ENCODE measurements around the gene GDF15.
"Not testable (repeated sequence)": the region's sequence is repeated elsewhere in the genome, so short reads cannot be mapped to it uniquely, and the experiment has no call there.

GDF15 gene

DNA sequence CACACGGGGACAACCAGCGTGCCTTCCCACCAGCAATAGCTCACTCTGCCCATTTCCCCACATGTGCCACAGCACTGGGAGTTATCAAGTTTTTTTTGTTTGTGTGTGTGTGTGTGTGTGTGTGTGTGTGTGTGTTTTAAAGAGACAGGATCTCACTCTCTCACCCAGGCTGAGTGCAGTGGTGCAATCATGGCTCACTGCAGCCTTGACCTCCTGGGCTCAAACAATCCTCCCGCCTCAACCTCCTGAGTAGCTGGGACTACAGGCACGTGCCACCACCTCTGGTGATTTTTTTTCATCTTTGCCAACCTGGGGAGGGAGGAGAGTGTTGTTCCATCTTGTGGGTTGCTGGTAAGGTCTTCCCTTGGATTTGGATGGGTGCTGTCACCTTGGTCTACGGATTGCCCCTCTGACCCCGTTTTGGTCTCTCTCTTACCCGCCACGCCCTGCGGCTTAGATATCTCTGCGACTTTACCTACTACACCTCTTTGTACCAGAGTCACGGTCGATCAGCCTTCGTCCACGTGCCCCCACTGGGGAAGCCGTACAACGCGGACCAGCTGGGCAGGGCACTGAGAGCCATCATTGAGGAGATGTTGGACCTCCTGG is 22.9 kb upstream of the GDF15 start:
- H3K79me1 ChIP-seq (replicated peaks; ENCODE audit: low read length, poor library complexity, severe bottlenecking), result peaks cover 11% of the 10 kb centered on the region
- no peak overlapping the region for H2AFZ ChIP-seq (ENCODE audit: low read depth, low read length)
- H3K4me2 ChIP-seq (ENCODE audit: low read length, poor library complexity, severe bottlenecking), result no peak overlapping the region
- H3K4ac ChIP-seq (ENCODE audit: low read depth in 1 of 2, low read length in 2 of 2), result peak overlapping the region; percentile 31 to 89
- H3K18ac ChIP-seq (ENCODE audit: low read depth in 1 of 2, low read length in 2 of 2), result peak overlapping the region; percentile 93 to 95
- 98% methylated on average over 16 of the region's 17 CpGs for WGBS
- no peaks in the 10 kb centered on the region for H3K27me3 ChIP-seq (ENCODE audit: control insufficient read depth in 1 of 2, insufficient read depth in 1 of 2, low read length in 2 of 2)
- peak overlapping the region; percentile 41 for H2AK5ac ChIP-seq (ENCODE audit: low read length, severe bottlenecking)
- H3K4me3 ChIP-seq (ENCODE audit: insufficient read depth in 1 of 2, low read depth in 1 of 2, low read length in 2 of 2), result no peak overlapping the region
- H4K91ac ChIP-seq (ENCODE audit: low read length), result peak overlapping the region; percentile 47
- peak overlapping the region; percentile 96 for H2BK120ac ChIP-seq (ENCODE audit: low read depth, low read length)
- no peak overlapping the region for H3K9ac ChIP-seq (ENCODE audit: low read length)
- peaks cover 41 to 52% of the 10 kb centered on the region in 2 experiments for H3K36me3 ChIP-seq (ENCODE audit: control insufficient read depth in 1 of 2, insufficient read depth in 2 of 2, low read depth in 1 of 2, low read length in 2 of 2)
- peak overlapping the region; percentile 92 for H4K8ac ChIP-seq (ENCODE audit: low read length)
- H3K23ac ChIP-seq (ENCODE audit: low read length in 2 of 2), result peak overlapping the region in 1 of 2 experiments; percentile 72
- H3K14ac ChIP-seq (ENCODE audit: low read length in 2 of 2), result peak overlapping the region in 1 of 2 experiments; percentile 23
- no peak for DNase-seq
- H3K4me1 ChIP-seq (ENCODE audit: control insufficient read depth, insufficient read depth, low read depth, low read length), result peaks cover 16% of the 10 kb centered on the region
- H3K9me3 ChIP-seq (ENCODE audit: control insufficient read depth, low read length), result no peaks in the 10 kb centered on the region
- peak overlapping the region; percentile 63 to 99 for H2BK12ac ChIP-seq (ENCODE audit: low read length in 2 of 2)
- H3K27ac ChIP-seq (ENCODE audit: low read length, poor library complexity, severe bottlenecking), result peak overlapping the region; percentile 100
- no peak overlapping the region for H2BK5ac ChIP-seq (ENCODE audit: low read depth, low read length, poor library complexity, severe bottlenecking)
- H2BK15ac ChIP-seq (ENCODE audit: low read depth, poor library complexity, severe bottlenecking), result peak overlapping the region; percentile 44

DNA sequence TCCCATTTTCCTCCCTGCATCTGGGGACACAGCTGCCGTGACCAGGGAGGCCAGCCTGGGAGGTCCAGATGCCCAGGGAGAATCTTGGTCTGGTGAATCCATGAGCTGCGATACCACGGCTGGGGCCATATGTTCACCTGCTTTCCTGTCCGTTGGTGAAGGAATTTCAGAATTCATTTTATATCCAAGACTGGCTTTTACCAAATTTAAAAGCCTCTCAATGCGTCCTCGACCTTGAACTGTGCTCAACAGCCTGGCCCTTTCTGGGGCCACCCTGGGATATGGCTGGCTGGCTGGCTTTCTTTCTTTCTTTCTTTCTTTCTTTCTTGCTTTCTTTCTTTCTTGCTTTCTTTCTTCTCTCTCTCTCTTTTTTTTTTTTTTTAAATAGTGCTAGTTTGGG is 22.2 kb upstream of the GDF15 start:
- Histone ChIP-seq H3K4me3 (ENCODE audit: insufficient read depth in 1 of 2, low read depth in 1 of 2, low read length in 2 of 2) (no peak overlapping the region), H2BK12ac (ENCODE audit: low read length in 2 of 2) (peak overlapping the region; percentile 63 to 99), H3K14ac (ENCODE audit: low read length in 2 of 2) (no peak overlapping the region), H2BK5ac (ENCODE audit: low read depth, low read length, poor library complexity, severe bottlenecking) (peak overlapping the region; percentile 100), H2AFZ (ENCODE audit: low read depth, low read length) (no peak overlapping the region), H3K23ac (ENCODE audit: low read length in 2 of 2) (no peak overlapping the region), H3K27me3 (ENCODE audit: control insufficient read depth in 1 of 2, insufficient read depth in 1 of 2, low read length in 2 of 2) (no peaks in the 10 kb centered on the region), H3K4ac (ENCODE audit: low read depth in 1 of 2, low read length in 2 of 2) (peak overlapping the region; percentile 31 to 89), H3K79me1 (replicated peaks; ENCODE audit: low read length, poor library complexity, severe bottlenecking) (peaks cover 14% of the 10 kb centered on the region), H4K8ac (ENCODE audit: low read length) (peak overlapping the region; percentile 92), H2BK15ac (ENCODE audit: low read depth, poor library complexity, severe bottlenecking) (no peak overlapping the region), H3K18ac (ENCODE audit: low read depth in 1 of 2, low read length in 2 of 2) (peak overlapping the region; percentile 93 to 95), H2BK120ac (ENCODE audit: low read depth, low read length) (peak overlapping the region; percentile 96), H3K9ac (ENCODE audit: low read length) (no peak overlapping the region), H3K36me3 (ENCODE audit: control insufficient read depth in 1 of 2, insufficient read depth in 2 of 2, low read depth in 1 of 2, low read length in 2 of 2) (peaks cover 39 to 50% of the 10 kb centered on the region in 2 experiments), H4K91ac (ENCODE audit: low read length) (peak overlapping the region; percentile 47), H3K4me1 (ENCODE audit: control insufficient read depth, insufficient read depth, low read depth, low read length) (peaks cover 19% of the 10 kb centered on the region), H3K4me2 (ENCODE audit: low read length, poor library complexity, severe bottlenecking) (no peak overlapping the region), H2AK5ac (ENCODE audit: low read length, severe bottlenecking) (peak overlapping the region; percentile 41), H3K9me3 (ENCODE audit: control insufficient read depth, low read length) (no peaks in the 10 kb centered on the region), H3K27ac (ENCODE audit: low read length, poor library complexity, severe bottlenecking) (peak overlapping the region; percentile 100)
- DNase-seq, result no peak
- WGBS, result 77% methylated on average over 6 of the region's 6 CpGs

DNA sequence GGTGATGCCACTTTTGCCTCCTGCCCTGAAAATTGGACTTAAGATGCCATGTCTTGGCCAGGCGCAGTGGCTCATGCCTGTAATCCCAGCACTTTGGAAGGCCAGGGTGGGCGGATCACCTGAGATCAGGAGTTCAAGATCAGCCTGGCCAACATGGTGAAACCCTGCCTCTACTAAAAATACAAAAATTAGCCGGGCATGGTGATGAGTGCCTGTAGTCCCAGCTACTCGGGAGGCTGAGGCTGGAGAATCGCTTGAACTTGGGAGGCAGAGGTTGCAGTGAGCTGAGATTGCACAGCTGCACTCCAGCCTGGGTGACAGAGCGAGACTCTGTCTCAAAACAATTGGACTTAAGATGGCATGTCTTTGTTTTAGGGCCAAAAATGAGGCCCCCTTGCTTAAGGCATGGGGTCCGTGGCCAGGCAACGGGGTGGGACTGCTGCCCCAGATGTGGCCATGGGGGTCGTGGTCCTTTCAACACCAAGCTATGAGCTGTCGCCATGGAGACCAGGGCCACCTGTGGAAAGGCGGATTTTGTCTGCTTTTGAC is 21.6 kb upstream of the GDF15 start:
- peak overlapping the region; percentile 95 for H2AK5ac ChIP-seq (ENCODE audit: low read length, severe bottlenecking)
- peak overlapping the region; percentile 100 for H4K91ac ChIP-seq (ENCODE audit: low read length)
- H3K27ac ChIP-seq (ENCODE audit: low read length, poor library complexity, severe bottlenecking), result peak overlapping the region; percentile 100
- peak overlapping the region; percentile 95 to 100 for H3K4ac ChIP-seq (ENCODE audit: low read depth in 1 of 2, low read length in 2 of 2)
- peak overlapping the region; percentile 88 for H3K9ac ChIP-seq (ENCODE audit: low read length)
- peak overlapping the region in 1 of 2 experiments; percentile 98 for H3K14ac ChIP-seq (ENCODE audit: low read length in 2 of 2)
- H3K4me3 ChIP-seq (ENCODE audit: insufficient read depth in 1 of 2, low read depth in 1 of 2, low read length in 2 of 2); H3K9me3 ChIP-seq (ENCODE audit: control insufficient read depth, low read length); H3K27me3 ChIP-seq (ENCODE audit: control insufficient read depth in 1 of 2, insufficient read depth in 1 of 2, low read length in 2 of 2); H2AFZ ChIP-seq (ENCODE audit: low read depth, low read length); H3K4me2 ChIP-seq (ENCODE audit: low read length, poor library complexity, severe bottlenecking); DNase-seq: not testable (repeated sequence)
- peak overlapping the region; percentile 96 for H2BK120ac ChIP-seq (ENCODE audit: low read depth, low read length)
- 76% methylated on average over 9 of the region's 11 CpGs for WGBS
- H3K18ac ChIP-seq (ENCODE audit: low read depth in 1 of 2, low read length in 2 of 2), result peak overlapping the region; percentile 93 to 100
- peak overlapping the region; percentile 97 to 100 for H2BK12ac ChIP-seq (ENCODE audit: low read length in 2 of 2)
- H3K36me3 ChIP-seq (ENCODE audit: control insufficient read depth in 1 of 2, insufficient read depth in 2 of 2, low read depth in 1 of 2, low read length in 2 of 2), result peaks cover 33 to 50% of the 10 kb centered on the region in 2 experiments
- H3K79me1 ChIP-seq (replicated peaks; ENCODE audit: low read length, poor library complexity, severe bottlenecking), result peaks cover 14% of the 10 kb centered on the region
- peak overlapping the region; percentile 99 for H4K8ac ChIP-seq (ENCODE audit: low read length)
- peak overlapping the region; percentile 100 for H2BK5ac ChIP-seq (ENCODE audit: low read depth, low read length, poor library complexity, severe bottlenecking)
- H2BK15ac ChIP-seq (ENCODE audit: low read depth, poor library complexity, severe bottlenecking), result peak overlapping the region; percentile 29
- peak overlapping the region in 1 of 2 experiments; percentile 79 for H3K23ac ChIP-seq (ENCODE audit: low read length in 2 of 2)
- peaks cover 23% of the 10 kb centered on the region for H3K4me1 ChIP-seq (ENCODE audit: control insufficient read depth, insufficient read depth, low read depth, low read length)

DNA sequence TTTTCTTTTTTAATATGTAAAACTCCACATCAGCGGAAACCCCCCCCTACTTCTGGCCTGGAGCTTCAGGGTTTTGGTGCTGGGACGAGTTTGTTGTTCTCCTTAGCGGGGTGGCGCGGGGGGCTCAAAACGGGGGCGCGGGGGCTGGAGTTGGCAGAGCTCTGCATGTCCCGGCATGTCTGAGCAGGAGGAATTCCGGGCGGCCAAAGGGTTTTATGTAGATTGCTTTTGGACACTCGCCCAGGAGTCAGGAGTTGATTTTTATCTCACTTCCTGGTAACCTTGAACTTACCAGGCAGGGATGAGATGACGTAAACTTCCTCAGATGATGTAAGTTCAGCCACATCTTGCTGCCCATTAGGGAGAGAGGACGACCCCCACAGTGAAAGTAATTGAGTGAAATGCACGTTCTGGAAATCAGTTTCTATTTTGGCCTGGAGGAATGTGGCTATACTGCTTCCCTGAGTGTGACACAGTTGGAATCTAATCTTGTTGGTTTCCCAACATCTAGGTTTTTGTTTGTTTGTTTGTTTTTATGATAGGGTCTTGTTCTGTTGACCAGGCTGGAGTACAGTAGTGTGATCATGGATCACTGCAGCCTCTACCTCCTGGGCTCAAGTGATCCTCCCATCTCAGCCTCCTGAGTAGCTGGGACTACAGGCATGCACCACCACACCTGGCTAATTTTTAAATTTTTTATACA is 21.0 kb upstream of the GDF15 start:
- no peak overlapping the region for H3K23ac ChIP-seq (ENCODE audit: low read length in 2 of 2)
- H3K4me2 ChIP-seq (ENCODE audit: low read length, poor library complexity, severe bottlenecking), result no peak overlapping the region
- H3K79me1 ChIP-seq (replicated peaks; ENCODE audit: low read length, poor library complexity, severe bottlenecking), result peaks cover 12% of the 10 kb centered on the region
- H2AK5ac ChIP-seq (ENCODE audit: low read length, severe bottlenecking), result peak overlapping the region; percentile 95
- no peaks in the 10 kb centered on the region for H3K27me3 ChIP-seq (ENCODE audit: control insufficient read depth in 1 of 2, insufficient read depth in 1 of 2, low read length in 2 of 2)
- peak overlapping the region; percentile 100 for H2BK5ac ChIP-seq (ENCODE audit: low read depth, low read length, poor library complexity, severe bottlenecking)
- H2BK120ac ChIP-seq (ENCODE audit: low read depth, low read length), result peak overlapping the region; percentile 96
- DNase-seq, result peak; percentile 100
- WGBS, result 31% methylated on average over 15 of the region's 15 CpGs
- peak overlapping the region in 1 of 2 experiments; percentile 97 for H2BK12ac ChIP-seq (ENCODE audit: low read length in 2 of 2)
- peaks cover 29 to 45% of the 10 kb centered on the region in 2 experiments for H3K36me3 ChIP-seq (ENCODE audit: control insufficient read depth in 1 of 2, insufficient read depth in 2 of 2, low read depth in 1 of 2, low read length in 2 of 2)
- peak overlapping the region; percentile 100 for H3K27ac ChIP-seq (ENCODE audit: low read length, poor library complexity, severe bottlenecking)
- H2AFZ ChIP-seq (ENCODE audit: low read depth, low read length), result no peak overlapping the region
- H3K4ac ChIP-seq (ENCODE audit: low read depth in 1 of 2, low read length in 2 of 2), result peak overlapping the region; percentile 95 to 100
- peak overlapping the region; percentile 93 to 100 for H3K18ac ChIP-seq (ENCODE audit: low read depth in 1 of 2, low read length in 2 of 2)
- H2BK15ac ChIP-seq (ENCODE audit: low read depth, poor library complexity, severe bottlenecking), result no peak overlapping the region
- H4K91ac ChIP-seq (ENCODE audit: low read length), result peak overlapping the region; percentile 100
- H3K9me3 ChIP-seq (ENCODE audit: control insufficient read depth, low read length), result no peaks in the 10 kb centered on the region
- no peak overlapping the region for H3K4me3 ChIP-seq (ENCODE audit: insufficient read depth in 1 of 2, low read depth in 1 of 2, low read length in 2 of 2)
- H4K8ac ChIP-seq (ENCODE audit: low read length), result peak overlapping the region; percentile 99
- H3K9ac ChIP-seq (ENCODE audit: low read length), result peak overlapping the region; percentile 88
- peaks cover 24% of the 10 kb centered on the region for H3K4me1 ChIP-seq (ENCODE audit: control insufficient read depth, insufficient read depth, low read depth, low read length)
- H3K14ac ChIP-seq (ENCODE audit: low read length in 2 of 2), result no peak overlapping the region

Measured in mesenchymal stem cell (in vitro differentiated cells and primary cell).